Smooth muscle cell (in vitro differentiated cells): ENCODE data around the gene KATNB1. TPM values are rescaled to one million over a fixed set of nuclear protein-coding genes. Genes with fewer than 3 reads are reported as not detected.

Source experiments
- DNase-seq: peaks from one replicate; lab custom pipeline; 2025; ENCODE audit not compliant: unreplicated experiment; lab: John Stamatoyannopoulos, UW
- H2AFZ ChIP-seq: fragments of 200-600 bp; sonication (generic); 2 replicates; pipeline ENCODE4 v1.6.0; 2016; ENCODE audit warnings: antibody characterized with exemption, low read depth, mild to moderate bottlenecking
- H3F3A ChIP-seq: fragments of 200-600 bp; sonication (generic); 2 replicates; pipeline ENCODE4 v1.6.0; 2017; ENCODE audit warnings: antibody characterized with exemption, low read depth
- H3K27ac ChIP-seq: fragments of 200-600 bp; sonication (generic); 2 replicates; pipeline ENCODE4 v1.5.1; 2016; ENCODE audit warnings: low read depth, mild to moderate bottlenecking
- H3K27me3 ChIP-seq: fragments of 200-600 bp; sonication (generic); 2 replicates; pipeline ENCODE4 v1.6.1; 2016; ENCODE audit warnings: low read depth, mild to moderate bottlenecking
- H3K36me3 ChIP-seq: fragments of 200-600 bp; sonication (generic); 2 replicates; pipeline ENCODE4 v1.5.1; 2016; ENCODE audit warnings: low read depth
- H3K4me1 ChIP-seq: fragments of 200-600 bp; sonication (generic); 2 replicates; pipeline ENCODE4 v1.5.1; 2016; ENCODE audit warnings: low read depth
- H3K4me2 ChIP-seq: fragments of 200-600 bp; sonication (generic); 2 replicates; pipeline ENCODE4 v1.6.0; 2016; ENCODE audit warnings: mild to moderate bottlenecking
- H3K4me3 ChIP-seq: fragments of 200-600 bp; sonication (generic); 2 replicates; pipeline ENCODE4 v1.5.1; 2016; ENCODE audit warnings: mild to moderate bottlenecking
- H3K79me2 ChIP-seq: fragments of 200-600 bp; sonication (generic); 2 replicates; pipeline ENCODE4 v1.6.0; 2016; ENCODE audit warnings: low read depth, mild to moderate bottlenecking
- H3K9ac ChIP-seq: fragments of 200-600 bp; sonication (generic); 2 replicates; pipeline ENCODE4 v1.6.0; 2016; ENCODE audit warnings: low read depth
- H3K9me3 ChIP-seq: fragments of 200-600 bp; sonication (generic); replicated peaks from 2 replicates; pipeline ENCODE4 v1.5.1; 2016; ENCODE audit warnings: low read depth
- H4K20me1 ChIP-seq: fragments of 200-600 bp; sonication (generic); 2 replicates; pipeline ENCODE4 v1.6.0; 2016; ENCODE audit warnings: low read depth
- CTCF ChIP-seq: fragments of 200-600 bp; sonication (generic); IDR thresholded peaks from 2 replicates; pipeline ENCODE4 v1.5.1; 2017; ENCODE audit warnings: borderline replicate concordance, mild to moderate bottlenecking, antibody characterized with exemption; ENCODE audit not compliant: insufficient read depth, poor library complexity, severe bottlenecking
- WGBS: methylation state at CpG from one replicate; pipeline ENCODE4 v1.1.7; 2016; ENCODE audit warnings: low lambda C conversion rate; 5-methylcytosine and 5-hydroxymethylcytosine counted together
- polyA plus RNA-seq: library from polyadenylated mRNA; unstranded; fragments of >200 nt; fragmentation: Nextera tagmentation; extraction: Ambion mirVana; gene quantifications from 2 replicates; pipeline ENCODE4 v1.2.1, GENCODE V29; 2016
- total RNA-seq: library from RNA; depleted of rRNA; stranded (reverse); fragments of >200 nt; gene quantifications from 2 replicates; pipeline ENCODE4 v1.2.3, GENCODE V29; 2014

The KATNB1 gene
- total and polyA plus RNA-seq, 2 experiments from 2014 or later, result 11.9 to 23.6 TPM

DNA sequence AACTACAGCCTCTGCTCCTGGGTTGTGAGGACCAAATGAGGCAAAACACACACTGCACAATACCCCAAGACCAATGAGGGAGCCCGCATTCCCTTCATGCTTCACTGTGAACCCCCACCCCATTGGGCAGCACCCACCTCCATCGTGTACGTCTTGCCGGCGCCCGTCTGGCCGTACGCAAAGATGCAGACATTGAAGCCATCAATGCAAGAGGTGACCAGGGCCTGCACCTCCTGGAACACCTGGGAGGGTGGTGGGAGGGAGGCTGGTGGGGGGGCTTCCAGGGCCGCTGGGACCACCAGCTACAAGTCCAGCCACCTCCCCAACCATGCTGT is 28.4 kb downstream of the KATNB1 start:
- H3K36me3 ChIP-seq, result no peaks in the 10 kb centered on the region
- H4K20me1 ChIP-seq, result peaks cover 10% of the 10 kb centered on the region
- H3K4me3 ChIP-seq, result no peak overlapping the region
- no peak for TF ChIP-seq CTCF
- H3K4me1 ChIP-seq, result no peaks in the 10 kb centered on the region
- no peaks in the 10 kb centered on the region for H3F3A ChIP-seq
- H3K9ac ChIP-seq, result no peak overlapping the region
- no peaks in the 10 kb centered on the region for H3K9me3 ChIP-seq
- H3K27ac ChIP-seq, result no peak overlapping the region
- DNase-seq, result no peak
- 94% methylated on average over 9 of the region's 9 CpGs for WGBS
- no peaks in the 10 kb centered on the region for H3K27me3 ChIP-seq
- H2AFZ ChIP-seq, result no peak overlapping the region
- no peak overlapping the region for H3K4me2 ChIP-seq
- no peaks in the 10 kb centered on the region for H3K79me2 ChIP-seq

DNA sequence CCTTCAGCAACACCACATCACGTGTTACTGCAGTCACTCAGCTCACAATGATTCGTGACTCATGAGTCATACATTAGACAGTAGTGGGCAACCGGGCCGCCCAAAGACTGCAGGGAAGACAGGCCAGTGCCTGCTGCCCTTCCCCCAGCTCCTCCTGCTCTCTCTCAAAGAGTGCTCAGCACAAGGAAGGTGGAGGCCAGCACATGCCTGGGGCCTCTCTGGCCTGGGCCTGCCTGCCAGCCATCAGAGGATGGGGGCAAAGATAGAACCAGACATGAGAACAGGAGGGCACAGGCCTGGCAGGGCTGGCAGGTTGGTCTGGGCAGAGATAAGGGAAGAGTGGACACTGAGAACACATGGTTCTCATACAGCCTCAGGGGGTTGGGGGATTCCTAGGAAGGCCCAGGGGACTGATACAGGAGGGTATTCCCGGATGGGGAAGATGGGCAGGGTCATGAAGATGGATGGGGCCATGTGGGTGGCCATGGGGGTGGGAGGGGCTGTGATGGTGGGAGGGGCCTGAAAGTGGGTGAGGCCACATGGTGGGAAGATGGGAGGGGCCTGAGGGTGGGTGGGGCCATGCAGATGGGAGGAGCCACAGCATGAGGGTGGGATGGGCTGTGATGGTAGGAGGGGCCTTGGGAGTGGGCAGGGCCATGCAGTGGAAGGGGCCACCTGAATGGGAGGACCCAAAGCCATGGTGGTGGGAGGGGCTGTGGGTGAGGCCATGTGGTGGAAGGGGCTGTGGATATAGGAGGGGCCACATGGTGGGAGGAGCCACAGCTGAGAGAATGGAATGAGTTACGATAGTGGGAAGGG is 29.0 kb downstream of the KATNB1 start:
- no peak overlapping the region for H2AFZ ChIP-seq
- H3K9ac ChIP-seq, result no peak overlapping the region
- no peak overlapping the region for H3K4me2 ChIP-seq

GRCh38 chr16:57765160-57765728 is 29.7 kb downstream of the KATNB1 start:
- H2AFZ ChIP-seq, result no peak overlapping the region
- no peak for TF ChIP-seq CTCF

More for the DNA sequence above, 29.0 kb downstream of the KATNB1 start:
- Histone ChIP-seq H3K4me1 (no peaks in the 10 kb centered on the region), H3K36me3 (no peaks in the 10 kb centered on the region), H3K27ac (peak overlapping the region; percentile 34), H4K20me1 (peaks cover 10% of the 10 kb centered on the region), H3K4me3 (no peak overlapping the region), H3K79me2 (no peaks in the 10 kb centered on the region), H3K9me3 (no peaks in the 10 kb centered on the region), H3F3A (no peaks in the 10 kb centered on the region), H3K27me3 (no peaks in the 10 kb centered on the region)
- 24% methylated on average over 6 of the region's 6 CpGs for WGBS
- no peak for TF ChIP-seq CTCF
- DNase-seq, result no peak

More at GRCh38 chr16:57765160-57765728, 29.7 kb downstream of the KATNB1 start:
- Histone ChIP-seq H3K36me3 (no peaks in the 10 kb centered on the region), H3K4me1 (no peaks in the 10 kb centered on the region), H3K9ac (no peak overlapping the region), H3K79me2 (no peaks in the 10 kb centered on the region), H4K20me1 (peaks cover 10% of the 10 kb centered on the region), H3K4me3 (no peak overlapping the region), H3K27ac (no peak overlapping the region), H3K4me2 (no peak overlapping the region), H3K27me3 (no peaks in the 10 kb centered on the region), H3K9me3 (no peaks in the 10 kb centered on the region), H3F3A (no peaks in the 10 kb centered on the region)
- no peak for DNase-seq
- WGBS, result 98% methylated on average over 15 of the region's 17 CpGs
